Chondrocyte (in vitro differentiated cells): ENCODE data around the gene TMEM107. TPM values are rescaled to one million over a fixed set of nuclear protein-coding genes. Genes with fewer than 3 reads are reported as not detected.

ENCODE experiments used
- DNase-seq: peaks from one replicate; pipeline ENCODE4 v3.0.0; 2021; ENCODE audit warnings: mixed read lengths, low spot score
- H3K27ac Mint-ChIP-seq: one replicate; pipeline ENCODE4 v1.8.0; 2021; ENCODE audit warnings: mild to moderate bottlenecking, moderate library complexity, mixed read lengths; ENCODE audit not compliant: unreplicated experiment
- H3K27me3 Mint-ChIP-seq: 2 replicates; pipeline ENCODE4 v1.8.0; 2021; ENCODE audit warnings: low read depth, mixed read lengths
- H3K36me3 Mint-ChIP-seq: 2 replicates; pipeline ENCODE4 v1.8.0; 2021; ENCODE audit warnings: low read depth, mixed read lengths
- H3K4me1 Mint-ChIP-seq: 2 replicates; pipeline ENCODE4 v1.8.0; 2021; ENCODE audit warnings: low read depth, mild to moderate bottlenecking, mixed read lengths
- H3K4me3 Mint-ChIP-seq: one replicate; pipeline ENCODE4 v1.8.0; 2021; ENCODE audit warnings: mild to moderate bottlenecking, moderate library complexity, mixed read lengths; ENCODE audit not compliant: unreplicated experiment
- H3K9me3 Mint-ChIP-seq: 2 replicates; pipeline ENCODE4 v1.8.0; 2021; ENCODE audit warnings: low read depth, mixed read lengths
- long read RNA-seq: library from polyadenylated mRNA; stranded (forward); transcript quantifications from one replicate; pipeline ENCODE4 v2.0.0, GENCODE V29; 2021
- total RNA-seq: library from RNA; stranded (reverse); gene quantifications from 3 replicates; pipeline ENCODE4 v1.2.1, GENCODE V29; 2021
- TF ChIP-seq, protein P1 (sequence below): fragments of 200-600 bp; sonication (generic); IDR thresholded peaks from 2 replicates; pipeline ENCODE4 v1.5.0; 2021; ENCODE audit warnings: antibody characterized with exemption, mild to moderate bottlenecking, moderate library complexity

TMEM107 gene
- 7.8 to 12.1 TPM (median 8.4 TPM) in 3 replicates for total RNA-seq
- long read RNA-seq, partial matches to known transcripts, result 0 of 8 reads
- long read RNA-seq, other reads (novel, unspliced or antisense), result 2 of 8 reads

DNA sequence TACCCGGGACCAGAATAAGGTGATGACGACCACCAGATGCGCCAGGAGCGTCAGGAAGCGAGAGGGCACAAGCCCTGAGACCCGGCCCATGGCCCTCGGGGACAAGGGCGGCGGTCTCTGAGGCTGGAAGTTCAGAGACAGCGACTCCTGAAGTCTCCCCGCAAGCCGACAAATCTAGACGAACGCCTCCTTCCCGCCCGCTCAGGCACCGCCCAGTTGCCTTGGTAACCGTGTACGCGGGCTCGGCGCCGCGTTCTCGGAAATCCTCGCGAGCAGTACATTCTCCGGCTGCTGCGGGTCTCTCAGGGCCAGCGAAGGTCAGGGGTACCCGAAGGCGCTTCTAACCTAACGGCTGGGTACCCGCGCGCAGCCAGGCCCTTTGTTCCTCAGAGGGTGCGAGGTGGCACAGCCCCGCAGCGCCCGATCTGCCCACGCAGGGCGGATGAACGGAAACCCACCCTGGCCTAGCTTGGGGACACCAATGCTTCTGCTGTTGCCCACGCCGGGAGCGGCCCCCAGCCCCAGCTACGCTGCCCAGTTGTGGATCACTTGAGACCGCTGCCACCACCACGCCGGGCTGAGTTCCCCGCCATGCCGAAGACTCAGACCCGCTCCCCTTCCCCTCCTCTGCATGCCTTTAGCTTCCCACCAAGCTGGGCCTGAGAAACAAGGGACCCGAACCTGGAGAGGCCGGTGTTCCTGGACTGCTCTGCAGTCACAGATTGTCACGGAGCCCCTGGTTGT lies at the start of gene TMEM107:
Gene TMEM107, minus strand, starts transcription at position 184 of the 744 bp plus-strand sequence. Its CDS starts 94 bp downstream, at position 90.
- Mint-ChIP-seq H3K27ac (peak within 1 kb of the TSS; percentile 96), H3K4me3 (peak within 1 kb of the TSS; percentile 91), H3K4me1 (peaks cover 41% of the 10 kb centered on the region), H3K9me3 (no peaks in the 10 kb centered on the region), H3K36me3 (no peaks in the 10 kb centered on the region), H3K27me3 (no peaks in the 10 kb centered on the region)
- no peak for DNase-seq
- TF ChIP-seq, protein P1, sequence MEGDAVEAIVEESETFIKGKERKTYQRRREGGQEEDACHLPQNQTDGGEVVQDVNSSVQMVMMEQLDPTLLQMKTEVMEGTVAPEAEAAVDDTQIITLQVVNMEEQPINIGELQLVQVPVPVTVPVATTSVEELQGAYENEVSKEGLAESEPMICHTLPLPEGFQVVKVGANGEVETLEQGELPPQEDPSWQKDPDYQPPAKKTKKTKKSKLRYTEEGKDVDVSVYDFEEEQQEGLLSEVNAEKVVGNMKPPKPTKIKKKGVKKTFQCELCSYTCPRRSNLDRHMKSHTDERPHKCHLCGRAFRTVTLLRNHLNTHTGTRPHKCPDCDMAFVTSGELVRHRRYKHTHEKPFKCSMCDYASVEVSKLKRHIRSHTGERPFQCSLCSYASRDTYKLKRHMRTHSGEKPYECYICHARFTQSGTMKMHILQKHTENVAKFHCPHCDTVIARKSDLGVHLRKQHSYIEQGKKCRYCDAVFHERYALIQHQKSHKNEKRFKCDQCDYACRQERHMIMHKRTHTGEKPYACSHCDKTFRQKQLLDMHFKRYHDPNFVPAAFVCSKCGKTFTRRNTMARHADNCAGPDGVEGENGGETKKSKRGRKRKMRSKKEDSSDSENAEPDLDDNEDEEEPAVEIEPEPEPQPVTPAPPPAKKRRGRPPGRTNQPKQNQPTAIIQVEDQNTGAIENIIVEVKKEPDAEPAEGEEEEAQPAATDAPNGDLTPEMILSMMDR, result peak; percentile 35

DNA sequence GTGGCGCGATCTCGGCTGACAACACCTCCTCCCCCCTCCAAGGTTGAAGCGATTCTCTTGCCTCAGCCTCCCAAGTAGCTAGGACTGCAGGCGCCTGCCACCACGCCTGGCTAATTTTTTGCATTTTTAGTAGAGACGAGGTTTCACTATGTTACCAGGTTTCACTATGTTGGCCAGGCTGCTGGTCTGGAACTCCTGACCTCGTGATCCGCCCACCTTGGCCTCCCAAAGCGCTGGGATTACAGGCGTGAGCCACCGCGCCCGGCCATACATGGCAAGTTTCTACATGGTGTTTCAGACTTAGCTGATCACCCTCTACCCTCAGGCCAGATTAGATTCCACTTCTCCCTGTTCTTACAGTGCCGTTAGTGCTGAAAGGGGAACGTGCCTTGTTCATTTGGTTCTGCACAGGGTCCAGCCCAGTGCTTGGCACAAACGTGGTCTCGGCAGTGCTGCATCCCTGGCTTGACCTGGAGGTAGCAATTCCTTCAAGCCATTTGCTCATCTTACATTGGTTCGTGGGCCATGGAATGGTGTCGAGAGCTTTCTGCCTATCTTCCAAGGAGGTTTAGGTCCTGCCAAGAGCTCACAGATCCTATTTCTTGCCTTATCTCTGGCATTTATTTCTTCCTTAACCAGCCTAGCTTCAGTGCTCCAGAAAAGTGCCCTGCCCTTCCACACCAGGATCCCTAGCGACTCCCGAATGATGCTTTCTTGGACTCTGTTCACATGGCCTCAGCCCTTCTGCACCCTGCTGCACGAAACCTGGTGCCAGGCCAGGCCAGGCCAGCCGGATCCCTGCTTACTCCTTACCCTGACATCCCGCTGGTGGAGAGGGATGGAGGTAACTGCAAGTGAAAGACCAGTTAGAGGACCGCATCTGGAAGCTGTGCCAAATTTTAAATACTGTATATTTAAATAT lies 49.0 kb upstream of the TMEM107 start:
- Mint-ChIP-seq H3K4me1 (peaks cover 41% of the 10 kb centered on the region), H3K27ac (peak overlapping the region; percentile 99)
- DNase-seq, result no peak

DNA sequence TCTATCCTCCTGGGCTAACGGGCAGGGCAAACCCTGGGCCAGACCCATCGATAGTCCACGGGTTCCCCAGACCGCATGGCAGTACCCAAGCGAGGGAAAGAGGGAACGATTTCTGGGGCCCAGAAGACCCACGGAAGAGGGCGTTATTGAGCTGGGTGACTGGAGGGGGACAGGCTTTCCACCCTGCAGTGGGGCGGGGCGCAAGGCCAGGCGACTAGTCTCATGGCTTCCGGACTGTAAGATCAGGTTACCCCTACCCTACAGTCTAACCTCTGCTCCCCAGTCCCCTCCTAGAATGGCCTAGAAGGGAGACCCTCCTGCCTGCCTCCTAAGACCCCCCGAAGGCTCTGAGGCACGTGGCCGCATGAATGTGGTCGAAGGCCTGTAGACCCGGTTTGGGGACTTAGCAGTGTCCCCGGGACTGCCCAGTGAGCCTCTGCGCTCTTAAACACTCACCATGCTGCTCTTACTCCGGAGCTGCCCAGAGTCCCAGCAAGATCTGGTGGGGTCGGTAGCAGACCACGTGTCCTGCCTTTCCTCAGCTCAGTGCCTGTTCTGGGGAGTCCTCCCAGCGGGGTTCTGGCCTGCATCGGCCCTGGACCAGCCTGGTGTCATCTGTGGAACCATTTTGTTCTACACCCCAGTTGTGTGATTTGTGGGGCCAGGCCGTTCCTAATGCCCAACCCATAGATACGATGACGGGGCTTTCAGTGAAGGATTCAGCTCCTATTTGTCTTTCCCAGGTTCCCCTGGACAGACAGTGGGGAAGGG lies 47.4 kb upstream of the TMEM107 start:
- no peak for DNase-seq
- no peaks in the 10 kb centered on the region for H3K27me3 Mint-ChIP-seq

More for the DNA sequence above, 49.0 kb upstream of the TMEM107 start:
- Mint-ChIP-seq H3K4me3 (no peak overlapping the region), H3K9me3 (no peaks in the 10 kb centered on the region), H3K27me3 (no peaks in the 10 kb centered on the region), H3K36me3 (peaks cover 10% of the 10 kb centered on the region)
- TF ChIP-seq, protein P1, result no peak

DNA sequence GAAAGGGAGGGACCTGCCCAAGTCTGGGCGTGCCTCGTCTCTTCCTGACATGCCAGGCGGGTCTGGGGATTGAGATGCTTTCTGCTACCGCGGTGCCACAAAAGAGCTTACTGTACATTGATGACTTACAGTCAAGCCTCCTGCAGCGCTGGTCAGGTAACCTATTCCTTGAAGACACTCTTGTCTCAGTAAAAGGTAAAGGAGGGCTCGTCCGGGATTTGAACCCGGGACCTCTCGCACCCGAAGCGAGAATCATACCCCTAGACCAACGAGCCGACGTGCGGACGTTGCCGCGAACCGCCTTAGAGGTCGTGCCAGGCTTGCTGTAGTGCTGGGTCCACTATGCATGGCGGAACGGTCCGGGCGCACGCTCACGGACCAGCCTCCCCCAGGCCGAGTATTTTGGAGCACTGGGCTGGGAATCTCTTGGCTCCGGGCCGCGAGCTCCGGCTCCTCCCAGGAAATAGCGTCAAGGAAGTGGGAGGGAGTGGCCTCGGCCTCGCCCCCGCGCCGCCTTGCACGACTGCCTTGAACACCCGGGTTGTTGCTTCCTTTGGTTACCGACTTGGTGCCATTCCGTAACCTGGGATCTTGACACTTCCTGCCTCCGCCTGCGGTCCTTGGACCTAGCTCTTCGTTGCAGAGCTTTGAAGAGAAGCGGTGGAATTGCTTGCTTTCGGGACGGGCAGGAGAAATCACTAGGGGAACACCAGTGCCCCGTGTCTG lies 46.6 kb upstream of the TMEM107 start:
- Mint-ChIP-seq H3K36me3 (no peaks in the 10 kb centered on the region), H3K4me3 (peak overlapping the region; percentile 96), H3K27me3 (no peaks in the 10 kb centered on the region), H3K27ac (peak overlapping the region; percentile 99), H3K4me1 (peaks cover 54% of the 10 kb centered on the region), H3K9me3 (no peaks in the 10 kb centered on the region)
- TF ChIP-seq, protein P1, result no peak
- DNase-seq, result peak; percentile 95

More for the DNA sequence above, 47.4 kb upstream of the TMEM107 start:
- Mint-ChIP-seq H3K9me3 (no peaks in the 10 kb centered on the region), H3K36me3 (no peaks in the 10 kb centered on the region), H3K4me3 (peak overlapping the region; percentile 96), H3K4me1 (peaks cover 49% of the 10 kb centered on the region), H3K27ac (peak overlapping the region; percentile 99)
- TF ChIP-seq, protein P1, result peak; percentile 70
